Activated CD8-positive, alpha-beta T cell treated with anti-CD3 and anti-CD28 coated beads for 36 hours (primary cell): ENCODE measurements around the gene ZNF787. TPM values are rescaled to one million over a fixed set of nuclear protein-coding genes. Genes with fewer than 3 reads are reported as not detected.

Experiments
- ATAC-seq: fragments of 200-7000 bp; cut with Tn5 transposase; one replicate; pipeline ENCODE4 v1.10.0; 2021; ENCODE audit warnings: mild to moderate bottlenecking, moderate library complexity
- CTCF ChIA-PET: fragments of 350-600 bp; sonication (Branson Sonifier 250); formaldehyde crosslinking; loops from one replicate; lab custom pipeline; 2021; ENCODE audit warnings: antibody characterized with exemption; lab: Charles Lee
- POLR2A ChIA-PET: fragments of 350-600 bp; sonication (Branson Sonifier 250); formaldehyde crosslinking; loops from one replicate; lab custom pipeline; 2021; ENCODE audit warnings: antibody characterized with exemption; lab: Charles Lee
- DNase-seq: peaks from one replicate; pipeline ENCODE4 v3.0.0-alpha.2; 2020
- H3K27ac Mint-ChIP-seq: one replicate; pipeline ENCODE4 v1.8.0; 2021; ENCODE audit warnings: mild to moderate bottlenecking, mixed read lengths
- H3K27me3 Mint-ChIP-seq: one replicate; pipeline ENCODE4 v1.8.0; 2021; ENCODE audit warnings: mixed read lengths
- H3K36me3 Mint-ChIP-seq: one replicate; pipeline ENCODE4 v1.8.0; 2021; ENCODE audit warnings: low read depth, mixed read lengths
- H3K4me1 Mint-ChIP-seq: one replicate; pipeline ENCODE4 v1.8.0; 2021; ENCODE audit warnings: low read depth, mixed read lengths
- H3K4me3 Mint-ChIP-seq: one replicate; pipeline ENCODE4 v1.8.0; 2021; ENCODE audit warnings: mild to moderate bottlenecking, moderate library complexity, mixed read lengths
- H3K9me3 Mint-ChIP-seq: one replicate; pipeline ENCODE4 v1.8.0; 2021; ENCODE audit warnings: mixed read lengths
- CTCF ChIP-seq: fragments of 200-600 bp; IDR thresholded peaks from one replicate; pipeline ENCODE4 v1.8.0; 2022; ENCODE audit warnings: antibody characterized with exemption, mild to moderate bottlenecking
- intact Hi-C: fragments of 100-400 bp; cut with micrococcal nuclease; formaldehyde crosslinking; loops from one replicate; pipeline ENCODE4 v1.10.0; 2022
- total RNA-seq, 2 experiments: library from RNA; stranded (reverse); gene quantifications; one replicate each; pipeline ENCODE4 v1.2.3, GENCODE V29; 2021

ZNF787 gene
- total RNA-seq, 2 experiments from 2014 or later: 24.2 to 25.8 TPM

- no peak for DNase-seq
- no peak for ATAC-seq
- intact Hi-C loops: no loop called here
- no peak overlapping the region for H3K4me3 Mint-ChIP-seq
- H3K9me3 Mint-ChIP-seq: no peaks in the 10 kb centered on the region
- H3K4me1 Mint-ChIP-seq: peaks cover under 1% of the 10 kb centered on the region
- H3K27me3 Mint-ChIP-seq: no peaks in the 10 kb centered on the region
- POLR2A ChIA-PET: interaction anchor here (2.4 kb wide), 1 partner anchor 13 kb away, joined by 6 read pairs; the partner anchor contains the start of gene ZNF787
- CTCF ChIA-PET: no interaction called here
- H3K36me3 Mint-ChIP-seq: no peaks in the 10 kb centered on the region
- H3K27ac Mint-ChIP-seq: no peak overlapping the region
- TF ChIP-seq CTCF: no peak
Observed at GRCh38 chr19:56133858-56134653, 13.0 kb upstream of the ZNF787 start.

GRCh38 chr19:56132316-56132822, 11.3 kb upstream of the ZNF787 start:
- ATAC-seq (no peak), DNase-seq (no peak)
- Mint-ChIP-seq H3K36me3 (no peaks in the 10 kb centered on the region), H3K4me3 (no peak overlapping the region), H3K4me1 (no peaks in the 10 kb centered on the region), H3K9me3 (no peaks in the 10 kb centered on the region), H3K27me3 (no peaks in the 10 kb centered on the region), H3K27ac (no peak overlapping the region)
- ChIA-PET POLR2A (interaction anchor here (1.2 kb wide), 1 partner anchor 9 kb away, joined by 3 read pairs; the partner anchor contains the start of gene ZNF444), CTCF (interaction anchor here (1.1 kb wide), 1 partner anchor 120 kb away, joined by 4 read pairs; no protein-coding TSS in a partner anchor)
- intact Hi-C loops: no loop called here
- no peak for TF ChIP-seq CTCF

- no peak for DNase-seq
- no peaks in the 10 kb centered on the region for H3K27me3 Mint-ChIP-seq
- no peaks in the 10 kb centered on the region for H3K9me3 Mint-ChIP-seq
- ATAC-seq: no peak
- no peaks in the 10 kb centered on the region for H3K4me1 Mint-ChIP-seq
- intact Hi-C loops: no loop called here
- POLR2A ChIA-PET: interaction anchor here (0.6 to 1.2 kb wide), 2 partner anchors 10 to 318 kb away, joined by 3 read pairs; partner anchors contain the start of gene ZNF444
- no peak overlapping the region for H3K27ac Mint-ChIP-seq
- CTCF ChIA-PET: interaction anchor here (0.6 kb wide), 1 partner anchor 608 kb away, joined by 3 read pairs; no protein-coding TSS in a partner anchor
- no peaks in the 10 kb centered on the region for H3K36me3 Mint-ChIP-seq
- H3K4me3 Mint-ChIP-seq: no peak overlapping the region
- TF ChIP-seq CTCF: no peak
Observed at GRCh38 chr19:56131651-56132050, 10.6 kb upstream of the ZNF787 start.

GRCh38 chr19:56130006-56130405, 8.9 kb upstream of the ZNF787 start:
- no peak overlapping the region for H3K27ac Mint-ChIP-seq
- H3K36me3 Mint-ChIP-seq: no peaks in the 10 kb centered on the region
- TF ChIP-seq CTCF: no peak
- H3K27me3 Mint-ChIP-seq: no peaks in the 10 kb centered on the region
- ATAC-seq: no peak
- H3K4me3 Mint-ChIP-seq: no peak overlapping the region
- no peaks in the 10 kb centered on the region for H3K9me3 Mint-ChIP-seq
- POLR2A ChIA-PET: no interaction called here
- intact Hi-C loops: no loop called here
- no peak for DNase-seq
- CTCF ChIA-PET: no interaction called here
- no peaks in the 10 kb centered on the region for H3K4me1 Mint-ChIP-seq
